ENCODE results near the gene PLA2R1. TPM values are rescaled to one million over a fixed set of nuclear protein-coding genes. Genes with fewer than 3 reads are reported as not detected.

PLA2R1 gene
- total and polyA plus RNA-seq, 2 experiments from 2014 or later = 4.9 to 9.6 TPM

- H3K27ac ChIP-seq = no peak overlapping the region
- H3K4me2 ChIP-seq = no peak overlapping the region
- H3K9me3 ChIP-seq (ENCODE audit: low read depth) = no peaks in the 10 kb centered on the region
- H3K4me3 ChIP-seq = no peak overlapping the region
- H3K27me3 ChIP-seq = no peaks in the 10 kb centered on the region
- H3K79me2 ChIP-seq = no peaks in the 10 kb centered on the region
- H4K20me1 ChIP-seq (ENCODE audit: insufficient read depth, poor library complexity, severe bottlenecking) = no peaks in the 10 kb centered on the region
- WGBS (ENCODE audit: low lambda C conversion rate, missing lambda C conversion rate) = 87% methylated on average over 2 of the region's 2 CpGs
- no peaks in the 10 kb centered on the region for H3K4me1 ChIP-seq (ENCODE audit: insufficient read depth)
- TF ChIP-seq EZH2 (IDR thresholded peaks at IDR 0.05; ENCODE audit: borderline replicate concordance) (no peak), EZH2phosphoT487 (IDR thresholded peaks at IDR 0.05; ENCODE audit: low read depth, severe bottlenecking, unreplicated experiment) (no peak), CTCF (IDR thresholded peaks at IDR 0.05; ENCODE audit: poor library complexity) (no peak)
- H3K36me3 ChIP-seq (replicated peaks; ENCODE audit: insufficient read depth, low read depth) = no peaks in the 10 kb centered on the region
- no peaks in the 10 kb centered on the region for H3K9me2 ChIP-seq (replicated peaks; ENCODE audit: insufficient read depth)
- no peak for DNase-seq (ENCODE audit: low spot score)
- no peak overlapping the region for H2AFZ ChIP-seq
Measured at GRCh38 chr2:159916511-159916910, 145.9 kb downstream of the PLA2R1 start.

GRCh38 chr2:159913900-159914299 is 148.5 kb downstream of the PLA2R1 start:
- TF ChIP-seq CTCF (IDR thresholded peaks at IDR 0.05; ENCODE audit: poor library complexity) (no peak), EZH2phosphoT487 (IDR thresholded peaks at IDR 0.05; ENCODE audit: low read depth, severe bottlenecking, unreplicated experiment) (no peak), EZH2 (IDR thresholded peaks at IDR 0.05; ENCODE audit: borderline replicate concordance) (no peak)
- WGBS (ENCODE audit: low lambda C conversion rate, missing lambda C conversion rate) = 92% methylated on average over 2 of the region's 2 CpGs

GRCh38 chr2:159912580-159912979 is 149.8 kb downstream of the PLA2R1 start:
- H3K4me3 ChIP-seq = no peak overlapping the region
- H3K27ac ChIP-seq = no peak overlapping the region
- H3K9me3 ChIP-seq (ENCODE audit: low read depth) = no peaks in the 10 kb centered on the region
- no peak overlapping the region for H2AFZ ChIP-seq
- no peak overlapping the region for H3K4me2 ChIP-seq
- TF ChIP-seq CTCF (IDR thresholded peaks at IDR 0.05; ENCODE audit: poor library complexity) (no peak), EZH2phosphoT487 (IDR thresholded peaks at IDR 0.05; ENCODE audit: low read depth, severe bottlenecking, unreplicated experiment) (no peak), EZH2 (IDR thresholded peaks at IDR 0.05; ENCODE audit: borderline replicate concordance) (no peak)
- H3K36me3 ChIP-seq (replicated peaks; ENCODE audit: insufficient read depth, low read depth) = no peaks in the 10 kb centered on the region
- H3K27me3 ChIP-seq = no peaks in the 10 kb centered on the region
- no peaks in the 10 kb centered on the region for H3K9me2 ChIP-seq (replicated peaks; ENCODE audit: insufficient read depth)
- 90% methylated on average over 4 of the region's 4 CpGs for WGBS (ENCODE audit: low lambda C conversion rate, missing lambda C conversion rate)
- H4K20me1 ChIP-seq (ENCODE audit: insufficient read depth, poor library complexity, severe bottlenecking) = no peaks in the 10 kb centered on the region
- no peak for DNase-seq (ENCODE audit: low spot score)
- no peaks in the 10 kb centered on the region for H3K4me1 ChIP-seq (ENCODE audit: insufficient read depth)
- H3K79me2 ChIP-seq = no peaks in the 10 kb centered on the region

More at GRCh38 chr2:159913900-159914299, 148.5 kb downstream of the PLA2R1 start:
- H3K27me3 ChIP-seq = no peaks in the 10 kb centered on the region
- H3K9me3 ChIP-seq (ENCODE audit: low read depth) = no peaks in the 10 kb centered on the region
- H3K4me3 ChIP-seq = no peak overlapping the region
- no peak overlapping the region for H3K27ac ChIP-seq
- no peak for DNase-seq (ENCODE audit: low spot score)
- H3K36me3 ChIP-seq (replicated peaks; ENCODE audit: insufficient read depth, low read depth) = no peaks in the 10 kb centered on the region
- H2AFZ ChIP-seq = no peak overlapping the region
- no peaks in the 10 kb centered on the region for H3K4me1 ChIP-seq (ENCODE audit: insufficient read depth)
- H4K20me1 ChIP-seq (ENCODE audit: insufficient read depth, poor library complexity, severe bottlenecking) = no peaks in the 10 kb centered on the region
- H3K9me2 ChIP-seq (replicated peaks; ENCODE audit: insufficient read depth) = no peaks in the 10 kb centered on the region
- H3K79me2 ChIP-seq = no peaks in the 10 kb centered on the region
- H3K4me2 ChIP-seq = no peak overlapping the region

- H4K20me1 ChIP-seq (ENCODE audit: insufficient read depth, poor library complexity, severe bottlenecking) = no peaks in the 10 kb centered on the region
- no peaks in the 10 kb centered on the region for H3K9me3 ChIP-seq (ENCODE audit: low read depth)
- DNase-seq (ENCODE audit: low spot score) = no peak
- no peak overlapping the region for H2AFZ ChIP-seq
- no peaks in the 10 kb centered on the region for H3K9me2 ChIP-seq (replicated peaks; ENCODE audit: insufficient read depth)
- WGBS (ENCODE audit: low lambda C conversion rate, missing lambda C conversion rate) = 29% methylated on average over 2 of the region's 2 CpGs
- no peaks in the 10 kb centered on the region for H3K36me3 ChIP-seq (replicated peaks; ENCODE audit: insufficient read depth, low read depth)
- TF ChIP-seq EZH2 (IDR thresholded peaks at IDR 0.05; ENCODE audit: borderline replicate concordance) = no peak
- TF ChIP-seq CTCF (IDR thresholded peaks at IDR 0.05; ENCODE audit: poor library complexity) = no peak
- no peak for TF ChIP-seq EZH2phosphoT487 (IDR thresholded peaks at IDR 0.05; ENCODE audit: low read depth, severe bottlenecking, unreplicated experiment)
- no peak overlapping the region for H3K4me3 ChIP-seq
- H3K4me1 ChIP-seq (ENCODE audit: insufficient read depth) = no peaks in the 10 kb centered on the region
- no peak overlapping the region for H3K4me2 ChIP-seq
- H3K79me2 ChIP-seq = no peaks in the 10 kb centered on the region
- no peaks in the 10 kb centered on the region for H3K27me3 ChIP-seq
- no peak overlapping the region for H3K27ac ChIP-seq
Measured at GRCh38 chr2:159910951-159911350, 151.5 kb downstream of the PLA2R1 start.

Measured in hepatocyte (in vitro differentiated cells).